Measurements from ENCODE around the gene SLC39A7. TPM values are rescaled to one million over a fixed set of nuclear protein-coding genes. Genes with fewer than 3 reads are reported as not detected.

SLC39A7 gene
- total and polyA plus RNA-seq, 2 of the 13 experiments (the other 11 are each of a cell fraction or from before 2014, with no cell fraction given): 142 to 229 TPM

- TF ChIP-seq ZNF513 (CRISPR knock-in tag; conservative IDR thresholded peaks at IDR 0.05) (no peak), KDM3A (CRISPR knock-in tag; IDR thresholded peaks at IDR 0.05; ENCODE audit: low read depth) (peak; percentile 86; the same call in 1 of the 2 replicates), ZNF678 (CRISPR knock-in tag; IDR thresholded peaks at IDR 0.05) (no peak), ZBTB8A (CRISPR knock-in tag; IDR thresholded peaks at IDR 0.05; ENCODE audit: borderline replicate concordance, low read depth) (no peak), PHF5A (CRISPR knock-in tag; IDR thresholded peaks at IDR 0.05; ENCODE audit: low read depth, unreplicated experiment) (no peak), ZNF879 (CRISPR knock-in tag; IDR thresholded peaks at IDR 0.05) (no peak), PHF21A (CRISPR knock-in tag; IDR thresholded peaks at IDR 0.05) (peak; percentile 32; the same call in 1 of the 2 replicates), PRPF4 (IDR thresholded peaks at IDR 0.05; ENCODE audit: low read depth, low read length, poor library complexity, severe bottlenecking) (no peak), ARID3A (IDR thresholded peaks at IDR 0.05; ENCODE audit: low read depth, low read length) (no peak), ZNF17 (CRISPR knock-in tag; IDR thresholded peaks at IDR 0.05) (no peak)
- TF ChIP-seq, protein P1, sequence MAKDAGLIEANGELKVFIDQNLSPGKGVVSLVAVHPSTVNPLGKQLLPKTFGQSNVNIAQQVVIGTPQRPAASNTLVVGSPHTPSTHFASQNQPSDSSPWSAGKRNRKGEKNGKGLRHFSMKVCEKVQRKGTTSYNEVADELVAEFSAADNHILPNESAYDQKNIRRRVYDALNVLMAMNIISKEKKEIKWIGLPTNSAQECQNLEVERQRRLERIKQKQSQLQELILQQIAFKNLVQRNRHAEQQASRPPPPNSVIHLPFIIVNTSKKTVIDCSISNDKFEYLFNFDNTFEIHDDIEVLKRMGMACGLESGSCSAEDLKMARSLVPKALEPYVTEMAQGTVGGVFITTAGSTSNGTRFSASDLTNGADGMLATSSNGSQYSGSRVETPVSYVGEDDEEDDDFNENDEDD (CRISPR knock-in tag; IDR thresholded peaks at IDR 0.05; ENCODE audit: borderline replicate concordance): peak; percentile 86
- TF ChIP-seq, protein P2, sequence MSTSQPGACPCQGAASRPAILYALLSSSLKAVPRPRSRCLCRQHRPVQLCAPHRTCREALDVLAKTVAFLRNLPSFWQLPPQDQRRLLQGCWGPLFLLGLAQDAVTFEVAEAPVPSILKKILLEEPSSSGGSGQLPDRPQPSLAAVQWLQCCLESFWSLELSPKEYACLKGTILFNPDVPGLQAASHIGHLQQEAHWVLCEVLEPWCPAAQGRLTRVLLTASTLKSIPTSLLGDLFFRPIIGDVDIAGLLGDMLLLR (CRISPR knock-in tag; IDR thresholded peaks at IDR 0.05): no peak; the same call in none of the 2 replicates
- TF ChIP-seq, protein P3, sequence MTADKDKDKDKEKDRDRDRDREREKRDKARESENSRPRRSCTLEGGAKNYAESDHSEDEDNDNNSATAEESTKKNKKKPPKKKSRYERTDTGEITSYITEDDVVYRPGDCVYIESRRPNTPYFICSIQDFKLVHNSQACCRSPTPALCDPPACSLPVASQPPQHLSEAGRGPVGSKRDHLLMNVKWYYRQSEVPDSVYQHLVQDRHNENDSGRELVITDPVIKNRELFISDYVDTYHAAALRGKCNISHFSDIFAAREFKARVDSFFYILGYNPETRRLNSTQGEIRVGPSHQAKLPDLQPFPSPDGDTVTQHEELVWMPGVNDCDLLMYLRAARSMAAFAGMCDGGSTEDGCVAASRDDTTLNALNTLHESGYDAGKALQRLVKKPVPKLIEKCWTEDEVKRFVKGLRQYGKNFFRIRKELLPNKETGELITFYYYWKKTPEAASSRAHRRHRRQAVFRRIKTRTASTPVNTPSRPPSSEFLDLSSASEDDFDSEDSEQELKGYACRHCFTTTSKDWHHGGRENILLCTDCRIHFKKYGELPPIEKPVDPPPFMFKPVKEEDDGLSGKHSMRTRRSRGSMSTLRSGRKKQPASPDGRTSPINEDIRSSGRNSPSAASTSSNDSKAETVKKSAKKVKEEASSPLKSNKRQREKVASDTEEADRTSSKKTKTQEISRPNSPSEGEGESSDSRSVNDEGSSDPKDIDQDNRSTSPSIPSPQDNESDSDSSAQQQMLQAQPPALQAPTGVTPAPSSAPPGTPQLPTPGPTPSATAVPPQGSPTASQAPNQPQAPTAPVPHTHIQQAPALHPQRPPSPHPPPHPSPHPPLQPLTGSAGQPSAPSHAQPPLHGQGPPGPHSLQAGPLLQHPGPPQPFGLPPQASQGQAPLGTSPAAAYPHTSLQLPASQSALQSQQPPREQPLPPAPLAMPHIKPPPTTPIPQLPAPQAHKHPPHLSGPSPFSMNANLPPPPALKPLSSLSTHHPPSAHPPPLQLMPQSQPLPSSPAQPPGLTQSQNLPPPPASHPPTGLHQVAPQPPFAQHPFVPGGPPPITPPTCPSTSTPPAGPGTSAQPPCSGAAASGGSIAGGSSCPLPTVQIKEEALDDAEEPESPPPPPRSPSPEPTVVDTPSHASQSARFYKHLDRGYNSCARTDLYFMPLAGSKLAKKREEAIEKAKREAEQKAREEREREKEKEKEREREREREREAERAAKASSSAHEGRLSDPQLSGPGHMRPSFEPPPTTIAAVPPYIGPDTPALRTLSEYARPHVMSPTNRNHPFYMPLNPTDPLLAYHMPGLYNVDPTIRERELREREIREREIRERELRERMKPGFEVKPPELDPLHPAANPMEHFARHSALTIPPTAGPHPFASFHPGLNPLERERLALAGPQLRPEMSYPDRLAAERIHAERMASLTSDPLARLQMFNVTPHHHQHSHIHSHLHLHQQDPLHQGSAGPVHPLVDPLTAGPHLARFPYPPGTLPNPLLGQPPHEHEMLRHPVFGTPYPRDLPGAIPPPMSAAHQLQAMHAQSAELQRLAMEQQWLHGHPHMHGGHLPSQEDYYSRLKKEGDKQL (CRISPR knock-in tag; IDR thresholded peaks at IDR 0.05; ENCODE audit: low read depth): no peak
- TF ChIP-seq, protein P4, sequence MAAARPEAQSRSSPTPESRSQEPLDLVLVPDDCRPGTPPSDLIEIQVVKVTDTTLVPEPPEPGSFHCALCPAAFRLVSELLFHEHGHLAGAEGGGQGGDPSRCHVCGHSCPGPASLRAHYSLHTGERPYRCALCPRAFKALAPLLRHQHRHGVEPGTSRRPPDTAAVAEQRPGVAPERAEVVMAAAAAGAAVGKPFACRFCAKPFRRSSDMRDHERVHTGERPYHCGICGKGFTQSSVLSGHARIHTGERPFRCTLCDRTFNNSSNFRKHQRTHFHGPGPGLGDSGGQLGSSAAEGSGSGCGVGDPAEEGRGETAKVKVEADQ (CRISPR knock-in tag; IDR thresholded peaks at IDR 0.05; ENCODE audit: borderline replicate concordance): no peak; the same call in 1 of the 2 replicates
- TF ChIP-seq, protein P5, sequence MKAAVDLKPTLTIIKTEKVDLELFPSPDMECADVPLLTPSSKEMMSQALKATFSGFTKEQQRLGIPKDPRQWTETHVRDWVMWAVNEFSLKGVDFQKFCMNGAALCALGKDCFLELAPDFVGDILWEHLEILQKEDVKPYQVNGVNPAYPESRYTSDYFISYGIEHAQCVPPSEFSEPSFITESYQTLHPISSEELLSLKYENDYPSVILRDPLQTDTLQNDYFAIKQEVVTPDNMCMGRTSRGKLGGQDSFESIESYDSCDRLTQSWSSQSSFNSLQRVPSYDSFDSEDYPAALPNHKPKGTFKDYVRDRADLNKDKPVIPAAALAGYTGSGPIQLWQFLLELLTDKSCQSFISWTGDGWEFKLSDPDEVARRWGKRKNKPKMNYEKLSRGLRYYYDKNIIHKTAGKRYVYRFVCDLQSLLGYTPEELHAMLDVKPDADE (CRISPR knock-in tag; IDR thresholded peaks at IDR 0.05): no peak
Measured at GRCh38 chr6:33208091-33208967, 7.7 kb downstream of the SLC39A7 start, which contains the start of gene RING1 (continued).
